OCI-LY3 (cell line): ENCODE data around the gene NTN5.

Source experiments
- H2AFZ ChIP-seq: fragments of 200-600, 300-600 bp; shearing (Covaris generic); 2 replicates; pipeline ENCODE4 v1.6.0; 2014; ENCODE audit warnings: antibody characterized with exemption, low read depth, low read length
- H3K27ac ChIP-seq: fragments of 200-600, 300-600 bp; sonication (generic); 2 replicates; pipeline ENCODE4 v1.5.1; 2014; ENCODE audit warnings: mild to moderate bottlenecking, low read length, moderate library complexity, mixed read lengths
- H3K27me3 ChIP-seq: fragments of 200-600, 300-600 bp; sonication (generic); 2 replicates; pipeline ENCODE4 v1.6.1; 2014; ENCODE audit warnings: low read depth, low read length, mixed read lengths
- H3K36me3 ChIP-seq: fragments of 200-600, 300-600 bp; sonication (generic); replicated peaks from 2 replicates; pipeline ENCODE3; 2014; ENCODE audit warnings: low read depth, low read length, mixed read lengths
- H3K4me1 ChIP-seq: fragments of 300-600, 200-600 bp; sonication (generic); 2 replicates; pipeline ENCODE4 v1.6.1; 2014; ENCODE audit warnings: low read length, mixed read lengths
- H3K4me2 ChIP-seq: fragments of 200-600, 300-600 bp; sonication (generic); 2 replicates; pipeline ENCODE4 v1.6.1; 2014; ENCODE audit warnings: low read length, mixed read lengths
- H3K4me3 ChIP-seq: fragments of 300-600, 200-600 bp; sonication (generic); 2 replicates; pipeline ENCODE4 v1.5.1; 2014; ENCODE audit warnings: antibody characterized with exemption, mild to moderate bottlenecking, low read length, moderate library complexity
- H3K79me2 ChIP-seq: fragments of 300-600, 200-600 bp; shearing (Covaris generic); 2 replicates; pipeline ENCODE4 v1.6.1; 2014; ENCODE audit warnings: mild to moderate bottlenecking, low read length, mixed read lengths
- H3K9ac ChIP-seq: fragments of 300-600, 200-600 bp; shearing (Covaris generic); 2 replicates; pipeline ENCODE4 v1.6.0; 2014; ENCODE audit warnings: mild to moderate bottlenecking, low read length, moderate library complexity
- H3K9me3 ChIP-seq: fragments of 200-600, 300-600 bp; shearing (Covaris generic); 2 replicates; pipeline ENCODE4 v1.6.1; 2014; ENCODE audit warnings: low read length, mixed read lengths; ENCODE audit not compliant: insufficient read depth
- H4K20me1 ChIP-seq: fragments of 200-600, 300-600 bp; sonication (generic); 2 replicates; pipeline ENCODE4 v1.6.1; 2016; ENCODE audit warnings: low read length, mixed read lengths; ENCODE audit not compliant: insufficient read depth
- CTCF ChIP-seq: fragments of 200-600, 300-600 bp; sonication (generic); IDR thresholded peaks from 2 replicates; pipeline ENCODE4 v1.5.1; 2014; ENCODE audit warnings: antibody characterized with exemption, low read length, low read depth
- EZH2phosphoT487 ChIP-seq: fragments of 200-600 bp; shearing (Covaris generic); IDR thresholded peaks from 2 replicates; pipeline ENCODE4 v1.6.1; 2018; ENCODE audit warnings: antibody characterized with exemption, mixed run types, low read depth

The NTN5 gene

GRCh38 chr19:48668332-48668731 lies 4.5 kb downstream of the NTN5 start:
- no peak for TF ChIP-seq CTCF
- TF ChIP-seq EZH2phosphoT487 = no peak
- H3K79me2 ChIP-seq = no peaks in the 10 kb centered on the region
- no peaks in the 10 kb centered on the region for H3K36me3 ChIP-seq
- no peak overlapping the region for H3K9ac ChIP-seq
- no peaks in the 10 kb centered on the region for H4K20me1 ChIP-seq
- H3K4me2 ChIP-seq = no peak overlapping the region
- H3K4me1 ChIP-seq = no peaks in the 10 kb centered on the region
- no peak overlapping the region for H3K4me3 ChIP-seq
- H3K27ac ChIP-seq = no peak overlapping the region
- H3K27me3 ChIP-seq = no peaks in the 10 kb centered on the region
- no peaks in the 10 kb centered on the region for H3K9me3 ChIP-seq
- no peak overlapping the region for H2AFZ ChIP-seq

- TF ChIP-seq CTCF (no peak), EZH2phosphoT487 (no peak)
- Histone ChIP-seq H3K9ac (no peak overlapping the region), H3K27me3 (no peaks in the 10 kb centered on the region), H3K4me1 (peaks cover 7% of the 10 kb centered on the region), H2AFZ (no peak overlapping the region), H3K36me3 (no peaks in the 10 kb centered on the region), H3K79me2 (no peaks in the 10 kb centered on the region), H3K9me3 (no peaks in the 10 kb centered on the region), H4K20me1 (no peaks in the 10 kb centered on the region), H3K27ac (no peak overlapping the region), H3K4me3 (no peak overlapping the region), H3K4me2 (no peak overlapping the region)
Measured at GRCh38 chr19:48665786-48666185, 7.0 kb downstream of the NTN5 start.

- H3K4me2 ChIP-seq = no peak overlapping the region
Measured at GRCh38 chr19:48664476-48664875, 8.3 kb downstream of the NTN5 start.

GRCh38 chr19:48663667-48664066 lies 9.2 kb downstream of the NTN5 start:
- Histone ChIP-seq H3K4me2 (no peak overlapping the region), H3K36me3 (no peaks in the 10 kb centered on the region), H3K4me1 (peaks cover 9% of the 10 kb centered on the region), H3K27me3 (no peaks in the 10 kb centered on the region), H3K9me3 (no peaks in the 10 kb centered on the region), H3K4me3 (no peak overlapping the region), H3K27ac (no peak overlapping the region), H4K20me1 (no peaks in the 10 kb centered on the region), H3K9ac (no peak overlapping the region), H3K79me2 (no peaks in the 10 kb centered on the region), H2AFZ (no peak overlapping the region)
- TF ChIP-seq CTCF (no peak), EZH2phosphoT487 (no peak)

More at GRCh38 chr19:48664476-48664875, 8.3 kb downstream of the NTN5 start:
- no peak overlapping the region for H2AFZ ChIP-seq
- H3K9me3 ChIP-seq = no peaks in the 10 kb centered on the region
- H3K9ac ChIP-seq = no peak overlapping the region
- no peaks in the 10 kb centered on the region for H3K36me3 ChIP-seq
- H3K4me3 ChIP-seq = no peak overlapping the region
- H3K4me1 ChIP-seq = peaks cover 9% of the 10 kb centered on the region
- no peak overlapping the region for H3K27ac ChIP-seq
- H3K27me3 ChIP-seq = no peaks in the 10 kb centered on the region
- H4K20me1 ChIP-seq = no peaks in the 10 kb centered on the region
- TF ChIP-seq CTCF = no peak
- TF ChIP-seq EZH2phosphoT487 = no peak
- no peaks in the 10 kb centered on the region for H3K79me2 ChIP-seq
